ENCODE results near the gene FPR3.
"Not testable (repeated sequence)": the region's sequence is repeated elsewhere in the genome, so short reads cannot be mapped to it uniquely, and the experiment has no call there.

The FPR3 gene

DNA sequence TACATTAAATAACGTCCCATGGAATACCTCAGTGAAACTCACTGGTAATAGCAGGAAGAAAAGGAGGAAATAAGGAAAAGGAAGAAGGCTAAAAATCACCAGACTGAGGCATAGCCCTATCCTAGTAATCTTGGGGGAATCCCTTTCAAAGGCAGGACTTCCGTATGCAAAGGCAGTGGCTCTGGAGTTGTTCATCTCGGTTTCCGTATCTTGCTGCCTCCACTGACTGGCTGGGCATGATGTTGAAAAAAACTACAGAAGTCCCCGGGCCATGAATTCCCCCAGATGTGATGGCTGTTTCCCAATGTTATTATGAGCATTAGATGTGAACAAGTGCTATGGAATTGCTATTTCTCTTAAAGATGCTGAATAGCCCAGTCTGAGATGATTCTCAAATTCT, 28.5 kb upstream of the FPR3 start:
- H3K4me3 ChIP-seq (ENCODE audit: low read depth, low read length), result no peak overlapping the region
- H3K9me3 ChIP-seq (ENCODE audit: severe bottlenecking), result peaks cover 3% of the 10 kb centered on the region
- no peak overlapping the region for H3K27ac ChIP-seq
- DNase-seq, result no peak
- TF ChIP-seq, protein P1, sequence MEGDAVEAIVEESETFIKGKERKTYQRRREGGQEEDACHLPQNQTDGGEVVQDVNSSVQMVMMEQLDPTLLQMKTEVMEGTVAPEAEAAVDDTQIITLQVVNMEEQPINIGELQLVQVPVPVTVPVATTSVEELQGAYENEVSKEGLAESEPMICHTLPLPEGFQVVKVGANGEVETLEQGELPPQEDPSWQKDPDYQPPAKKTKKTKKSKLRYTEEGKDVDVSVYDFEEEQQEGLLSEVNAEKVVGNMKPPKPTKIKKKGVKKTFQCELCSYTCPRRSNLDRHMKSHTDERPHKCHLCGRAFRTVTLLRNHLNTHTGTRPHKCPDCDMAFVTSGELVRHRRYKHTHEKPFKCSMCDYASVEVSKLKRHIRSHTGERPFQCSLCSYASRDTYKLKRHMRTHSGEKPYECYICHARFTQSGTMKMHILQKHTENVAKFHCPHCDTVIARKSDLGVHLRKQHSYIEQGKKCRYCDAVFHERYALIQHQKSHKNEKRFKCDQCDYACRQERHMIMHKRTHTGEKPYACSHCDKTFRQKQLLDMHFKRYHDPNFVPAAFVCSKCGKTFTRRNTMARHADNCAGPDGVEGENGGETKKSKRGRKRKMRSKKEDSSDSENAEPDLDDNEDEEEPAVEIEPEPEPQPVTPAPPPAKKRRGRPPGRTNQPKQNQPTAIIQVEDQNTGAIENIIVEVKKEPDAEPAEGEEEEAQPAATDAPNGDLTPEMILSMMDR (IDR thresholded peaks at IDR 0.05; ENCODE audit: low read depth, low read length), result no peak
- peaks cover 87% of the 10 kb centered on the region for H3K27me3 ChIP-seq (ENCODE audit: insufficient read depth, low read depth, severe bottlenecking)
- no peaks in the 10 kb centered on the region for H3K36me3 ChIP-seq

DNA sequence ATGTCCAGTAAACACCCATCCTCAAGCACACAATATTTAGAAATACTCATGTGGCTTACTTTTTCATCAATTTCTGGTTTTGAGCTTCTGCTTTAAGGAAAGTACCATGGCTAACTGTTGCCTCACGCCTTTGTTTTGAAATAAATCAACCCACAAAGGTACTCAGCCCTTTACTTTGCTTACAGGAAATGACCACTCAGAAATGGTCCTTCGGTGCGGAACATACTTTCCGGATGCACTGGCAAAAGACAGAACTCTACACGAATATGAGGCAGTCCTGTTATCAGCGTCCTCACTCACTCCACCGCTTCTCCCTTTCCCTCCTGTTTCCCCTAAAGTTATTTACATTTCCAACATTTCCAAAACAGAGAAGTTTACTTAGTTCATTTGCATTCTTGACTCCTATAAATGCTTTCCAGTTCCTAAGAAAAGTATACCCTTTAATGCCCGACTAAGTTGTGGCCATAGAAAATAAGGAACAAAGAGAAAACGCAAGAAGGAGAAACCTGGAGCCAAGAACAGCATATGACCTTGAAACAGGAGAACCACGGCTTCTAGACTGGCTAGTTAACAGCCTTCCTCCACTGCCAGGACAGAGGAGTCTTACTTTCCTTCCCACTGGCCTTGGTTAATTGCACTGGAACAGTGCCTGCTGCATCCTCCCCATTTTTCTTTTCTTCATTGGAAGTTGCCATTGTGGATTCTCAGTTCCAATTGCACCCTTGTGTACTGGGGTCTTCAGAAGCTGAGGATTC, 23.4 kb upstream of the FPR3 start:
- DNase-seq, result no peak
- H3K27me3 ChIP-seq (ENCODE audit: insufficient read depth, low read depth, severe bottlenecking), result peaks cover 74% of the 10 kb centered on the region
- no peak overlapping the region for H3K4me3 ChIP-seq (ENCODE audit: low read depth, low read length)
- TF ChIP-seq, protein P1 (IDR thresholded peaks at IDR 0.05; ENCODE audit: low read depth, low read length), result no peak
- no peak overlapping the region for H3K27ac ChIP-seq
- no peaks in the 10 kb centered on the region for H3K36me3 ChIP-seq
- H3K9me3 ChIP-seq (ENCODE audit: severe bottlenecking), result peaks cover 5% of the 10 kb centered on the region

DNA sequence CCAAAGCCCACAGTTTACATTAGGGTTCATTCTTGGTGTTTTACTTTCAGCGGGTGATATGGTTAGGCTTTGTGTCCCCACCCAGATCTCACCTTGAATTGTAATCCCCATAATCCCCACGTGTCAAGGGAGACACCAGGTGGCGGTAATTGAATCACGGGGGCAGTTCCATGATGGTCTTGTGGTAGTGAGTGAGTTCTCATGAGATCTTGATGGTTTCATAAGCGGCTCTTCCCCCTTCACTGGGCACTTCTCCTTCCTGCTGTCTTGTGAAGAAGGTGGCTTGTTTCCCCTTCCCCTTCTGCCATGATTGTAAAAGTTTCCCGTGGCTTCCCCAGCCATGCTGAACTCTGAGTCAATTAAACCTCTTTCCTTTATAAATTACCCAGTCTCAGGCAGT, 22.0 kb upstream of the FPR3 start:
- no peaks in the 10 kb centered on the region for H3K36me3 ChIP-seq
- H3K27ac ChIP-seq, result no peak overlapping the region
- peak; percentile 27 for DNase-seq

DNA sequence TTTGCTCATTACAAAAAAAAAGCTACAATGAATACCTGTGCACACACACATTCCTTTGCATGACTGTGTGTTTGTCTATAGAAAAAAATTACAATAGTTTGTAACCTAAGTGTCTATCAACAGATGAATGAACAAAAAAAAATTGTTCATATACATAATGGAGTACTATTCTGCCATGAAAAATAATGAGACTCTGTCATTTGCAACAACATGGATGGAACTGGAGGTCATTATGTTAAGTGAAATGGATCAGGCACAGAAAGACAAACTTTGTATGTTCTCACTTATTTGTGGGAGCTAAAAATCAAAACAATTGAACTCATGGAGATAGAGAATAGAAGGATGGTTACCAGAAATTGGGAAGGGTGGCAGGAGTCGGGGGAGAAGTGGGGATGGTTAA, 18.4 kb upstream of the FPR3 start:
- not testable (repeated sequence) for H3K36me3 ChIP-seq; H3K9me3 ChIP-seq (ENCODE audit: severe bottlenecking); H3K4me3 ChIP-seq (ENCODE audit: low read depth, low read length); DNase-seq; H3K27ac ChIP-seq
- peaks cover 57% of the 10 kb centered on the region for H3K27me3 ChIP-seq (ENCODE audit: insufficient read depth, low read depth, severe bottlenecking)

More for the DNA sequence above, 22.0 kb upstream of the FPR3 start:
- peaks cover 5% of the 10 kb centered on the region for H3K9me3 ChIP-seq (ENCODE audit: severe bottlenecking)
- no peak overlapping the region for H3K4me3 ChIP-seq (ENCODE audit: low read depth, low read length)
- TF ChIP-seq, protein P1 (IDR thresholded peaks at IDR 0.05; ENCODE audit: low read depth, low read length), result no peak
- peaks cover 73% of the 10 kb centered on the region for H3K27me3 ChIP-seq (ENCODE audit: insufficient read depth, low read depth, severe bottlenecking)

DNA sequence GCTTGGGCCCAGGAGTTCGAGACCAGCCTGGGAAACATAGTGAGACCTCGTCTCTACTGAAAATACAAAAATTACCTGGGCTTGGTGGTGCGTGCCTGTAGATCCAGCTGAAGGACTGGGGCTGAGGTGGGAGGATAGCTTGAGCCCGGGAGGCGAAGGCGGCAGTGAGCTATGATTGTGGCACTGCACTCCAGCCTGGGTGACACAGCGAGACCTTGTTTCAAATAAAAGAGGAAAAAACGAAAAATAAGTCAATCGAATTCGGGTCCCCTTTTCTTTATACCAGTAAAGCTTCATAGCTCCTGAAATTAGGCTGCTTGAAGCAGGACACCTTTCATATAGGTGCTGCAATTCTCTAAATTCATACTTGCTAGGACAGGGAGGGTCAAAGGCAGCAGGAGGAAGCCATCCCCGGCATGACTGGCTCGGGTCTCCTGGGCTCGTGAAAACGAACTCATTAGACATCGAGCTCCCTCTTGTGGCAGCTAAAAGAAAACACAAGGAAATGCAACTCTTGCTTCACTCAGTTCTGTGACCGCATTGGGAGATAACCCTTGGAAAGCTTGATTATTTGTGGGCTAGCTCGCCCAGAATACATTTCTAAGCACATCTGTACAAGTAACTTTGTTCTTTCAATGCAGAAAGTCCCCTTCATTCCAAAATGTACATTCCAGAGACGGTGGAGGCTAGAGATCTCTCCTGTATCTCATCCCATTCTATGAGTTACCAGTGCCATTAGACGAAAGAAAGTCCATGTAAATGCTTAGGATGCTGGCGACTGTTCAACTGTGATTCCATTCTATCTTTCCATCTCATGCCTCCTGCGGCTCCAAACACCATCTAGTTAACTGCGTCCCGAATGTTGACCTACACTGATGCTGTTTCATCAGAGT, 17.1 kb upstream of the FPR3 start:
- no peak overlapping the region for H3K4me3 ChIP-seq (ENCODE audit: low read depth, low read length)

DNA sequence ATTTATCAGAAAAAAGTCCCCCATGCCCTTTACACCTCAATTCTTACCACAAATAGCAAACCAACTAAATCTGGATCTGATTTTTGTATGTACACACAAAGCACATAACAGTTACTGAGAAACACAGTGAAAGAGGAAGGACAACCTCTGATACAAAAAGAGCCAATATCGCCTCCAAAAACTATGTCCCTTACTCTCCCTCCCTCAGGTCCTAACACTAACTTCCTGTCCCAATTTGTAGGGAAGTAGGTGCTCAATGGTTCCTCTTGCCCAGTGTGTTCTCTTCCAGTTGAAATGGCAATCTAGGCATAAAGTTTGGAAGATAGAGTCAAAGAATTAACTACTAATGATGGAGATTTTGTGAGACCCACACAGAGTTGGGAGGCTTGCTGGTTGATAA, 15.8 kb upstream of the FPR3 start:
- no peak overlapping the region for H3K4me3 ChIP-seq (ENCODE audit: low read depth, low read length)
- H3K9me3 ChIP-seq (ENCODE audit: severe bottlenecking), result no peaks in the 10 kb centered on the region
- H3K27ac ChIP-seq, result no peak overlapping the region
- DNase-seq, result no peak
- peaks cover 55% of the 10 kb centered on the region for H3K27me3 ChIP-seq (ENCODE audit: insufficient read depth, low read depth, severe bottlenecking)
- no peaks in the 10 kb centered on the region for H3K36me3 ChIP-seq
- TF ChIP-seq, protein P1 (IDR thresholded peaks at IDR 0.05; ENCODE audit: low read depth, low read length), result no peak

More for the DNA sequence above, 17.1 kb upstream of the FPR3 start:
- no peaks in the 10 kb centered on the region for H3K36me3 ChIP-seq
- peaks cover 2% of the 10 kb centered on the region for H3K9me3 ChIP-seq (ENCODE audit: severe bottlenecking)
- peak; percentile 57 for DNase-seq
- H3K27me3 ChIP-seq (ENCODE audit: insufficient read depth, low read depth, severe bottlenecking), result peaks cover 56% of the 10 kb centered on the region
- no peak overlapping the region for H3K27ac ChIP-seq
- TF ChIP-seq, protein P1 (IDR thresholded peaks at IDR 0.05; ENCODE audit: low read depth, low read length), result peak; percentile 61
